Activated T-cell treated with anti-CD3 and anti-CD28 coated beads, Interleukin-2, amount 50 U/mL, for 4 hours (primary cell): Measurements from ENCODE around the gene ABCC3. TPM values are rescaled to one million over a fixed set of nuclear protein-coding genes. Genes with fewer than 3 reads are reported as not detected.

Source experiments
- ATAC-seq, 2 donors: fragments of 200-7000 bp; cut with Tn5 transposase; one replicate each; pipeline ENCODE4 v1.10.0; 2021
- DNase-seq: peaks from one replicate; pipeline ENCODE4 v3.0.0-alpha.2; 2020
- H3K27me3 Mint-ChIP-seq: one replicate; pipeline ENCODE4 v1.8.0; 2021; ENCODE audit warnings: low read depth, mixed read lengths
- H3K36me3 Mint-ChIP-seq: one replicate; pipeline ENCODE4 v1.8.0; 2022; ENCODE audit warnings: mixed read lengths; ENCODE audit not compliant: insufficient read depth
- H3K4me1 Mint-ChIP-seq: one replicate; pipeline ENCODE4 v1.8.0; 2021; ENCODE audit warnings: low read depth, mixed read lengths
- H3K4me3 Mint-ChIP-seq: one replicate; pipeline ENCODE4 v1.8.0; 2021; ENCODE audit warnings: mild to moderate bottlenecking, moderate library complexity, mixed read lengths
- H3K9me3 Mint-ChIP-seq: one replicate; pipeline ENCODE4 v1.8.0; 2021; ENCODE audit warnings: mixed read lengths
- total RNA-seq, 3 donors: library from RNA; stranded (reverse); gene quantifications; one replicate each; pipeline ENCODE4 v1.2.1, GENCODE V29; 2021

The ABCC3 gene
- total RNA-seq, 3 donors from 2014 or later: 0.26 to 0.63 (median 0.49) TPM

GRCh38 chr17:50731575-50732460, 97.1 kb downstream of the ABCC3 start:
- no peaks in the 10 kb centered on the region for H3K9me3 Mint-ChIP-seq
- no peak for DNase-seq
- H3K36me3 Mint-ChIP-seq: peaks cover 8% of the 10 kb centered on the region
- H3K4me1 Mint-ChIP-seq: peaks cover 64% of the 10 kb centered on the region
- no peak overlapping the region for H3K4me3 Mint-ChIP-seq
- no peaks in the 10 kb centered on the region for H3K27me3 Mint-ChIP-seq
- no peak for ATAC-seq

- no peak overlapping the region for H3K4me3 Mint-ChIP-seq
- H3K36me3 Mint-ChIP-seq: peaks cover 21% of the 10 kb centered on the region
- H3K4me1 Mint-ChIP-seq: peaks cover 65% of the 10 kb centered on the region
- no peak for DNase-seq
- ATAC-seq: no peak
- H3K27me3 Mint-ChIP-seq: no peaks in the 10 kb centered on the region
- no peaks in the 10 kb centered on the region for H3K9me3 Mint-ChIP-seq
Observed at GRCh38 chr17:50735287-50735686, 100.6 kb downstream of the ABCC3 start.

GRCh38 chr17:50737118-50737698, 102.5 kb downstream of the ABCC3 start:
- no peak for DNase-seq

GRCh38 chr17:50739098-50739497, 104.4 kb downstream of the ABCC3 start:
- no peak overlapping the region for H3K4me3 Mint-ChIP-seq
- ATAC-seq (peak; percentile 41 to 52), DNase-seq (no peak)
- H3K27me3 Mint-ChIP-seq: no peaks in the 10 kb centered on the region
- no peaks in the 10 kb centered on the region for H3K9me3 Mint-ChIP-seq
- peaks cover 41% of the 10 kb centered on the region for H3K4me1 Mint-ChIP-seq
- peaks cover 44% of the 10 kb centered on the region for H3K36me3 Mint-ChIP-seq

More at GRCh38 chr17:50737118-50737698, 102.5 kb downstream of the ABCC3 start:
- peaks cover 50% of the 10 kb centered on the region for H3K4me1 Mint-ChIP-seq
- H3K9me3 Mint-ChIP-seq: no peaks in the 10 kb centered on the region
- ATAC-seq: peak; percentile 72 to 79
- no peaks in the 10 kb centered on the region for H3K27me3 Mint-ChIP-seq
- peaks cover 32% of the 10 kb centered on the region for H3K36me3 Mint-ChIP-seq
- H3K4me3 Mint-ChIP-seq: no peak overlapping the region

Other genes starting within 250 kb of the ABCC3 start
- gene LRRC59, start 237.4 kb upstream of the ABCC3 start, total RNA-seq: 100 to 1,000 TPM; 153 to 174 (median 159) TPM
- gene ACSF2, start 208.7 kb upstream of the ABCC3 start, total RNA-seq: 1 to 10 TPM; 3.7 to 4.3 (median 4.3) TPM
- not detected for gene CHAD, start 166.0 kb upstream of the ABCC3 start, total RNA-seq
- 10 to 100 TPM; 59.9 to 67.7 (median 67.4) TPM for gene RSAD1, start 156.0 kb upstream of the ABCC3 start, total RNA-seq
- under 1 TPM; 0.26 to 0.49 (median 0.30) TPM for gene MYCBPAP, start 126.4 kb upstream of the ABCC3 start, total RNA-seq
- under 1 TPM in 1 of 3 donors, not detected in 2; 0.30 TPM for gene EPN3, start 102.1 kb upstream of the ABCC3 start, total RNA-seq
- 10 to 100 TPM in 2 of 3 donors, 1 to 10 TPM in 1; 6.5 to 16.9 (median 13.5) TPM for gene SPATA20, start 87.7 kb upstream of the ABCC3 start, total RNA-seq
- under 1 TPM in 1 of 3 donors, not detected in 2; 0.03 TPM for gene CACNA1G, start 74.2 kb upstream of the ABCC3 start, total RNA-seq
- 10 to 100 TPM; 54.4 to 61.1 (median 59.1) TPM for gene ANKRD40, start 73.0 kb downstream of the ABCC3 start, total RNA-seq
- 100 to 1,000 TPM in 2 of 3 donors, 10 to 100 TPM in 1; 99.8 to 108 (median 100) TPM for gene LUC7L3, start 84.7 kb downstream of the ABCC3 start, total RNA-seq
- gene ANKRD40CL, start 132.6 kb downstream of the ABCC3 start, total RNA-seq: not detected
- not detected for gene WFIKKN2, start 200.7 kb downstream of the ABCC3 start, total RNA-seq
- 10 to 100 TPM; 29.4 to 31.0 (median 30.9) TPM for gene TOB1, start 231.5 kb downstream of the ABCC3 start, total RNA-seq